ENCODE data around the gene FAM76B. TPM values are rescaled to one million over a fixed set of nuclear protein-coding genes. Genes with fewer than 3 reads are reported as not detected.

FAM76B gene
- 15.3 and 16.0 TPM in 2 replicates for total RNA-seq

GRCh38 chr11:95789506-95790122, at the start of gene FAM76B:
Gene FAM76B, minus strand, starts transcription at chr11:95789782. Its CDS starts 304 bp downstream, at chr11:95789478.

GRCh38 chr11:95790123-95790932, 746 bp upstream of the FAM76B start, which contains the start of gene CEP57:
Gene CEP57, plus strand, starts transcription at chr11:95790498. Its CDS starts 201 bp downstream, at chr11:95790699.

Other genes starting within 250 kb of the FAM76B start
- gene CEP57, start 716 bp upstream of the FAM76B start, total RNA-seq = 29.9 and 32.5 TPM in 2 replicates
- 35.8 and 43.0 TPM in 2 replicates for gene MTMR2, start 134.3 kb upstream of the FAM76B start, total RNA-seq